Measurements from ENCODE around the gene RPH3AL. TPM values are rescaled to one million over a fixed set of nuclear protein-coding genes. Genes with fewer than 3 reads are reported as not detected.
A peak's percentile ranks its signal among the peaks of the same experiment; 100 is the strongest.

The RPH3AL gene
- total and polyA plus RNA-seq, 10 donors: 4.8 to 182 (median 49.1) TPM

DNA sequence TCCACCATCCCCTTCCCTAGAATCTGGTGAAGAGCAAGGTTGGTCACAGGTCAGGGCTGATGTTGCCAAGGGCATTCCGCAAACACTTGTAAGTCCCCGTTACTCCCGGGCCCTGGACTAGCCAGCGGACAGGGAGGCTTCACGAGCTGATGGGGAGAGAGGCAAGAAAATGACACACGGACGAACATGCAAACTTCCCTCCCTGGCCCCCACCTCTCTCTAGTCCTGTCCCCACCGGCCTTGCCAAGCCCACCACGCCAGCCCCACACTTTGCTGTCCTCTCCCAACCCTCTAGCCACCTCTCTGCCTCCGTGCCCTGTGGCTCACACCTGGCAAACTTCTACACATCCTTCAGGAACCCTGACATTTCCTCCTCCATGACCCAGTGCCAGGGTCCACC lies 54.8 kb downstream of the RPH3AL start:
- Histone ChIP-seq H3K9me3 (no peaks in the 10 kb centered on the region), H3K27ac (no peak overlapping the region), H3K4me3 (no peak overlapping the region), H3K4me1 (peaks cover 0 to 26% (median 9%) of the 10 kb centered on the region in 6 donors), H3K27me3 (replicated peaks in 1 of 7) (no peaks in the 10 kb centered on the region), H3K36me3 (peaks cover 0 to 29% (median 0%) of the 10 kb centered on the region in 6 donors)
- WGBS, 5 donors: 76 to 89% (median 82%) methylated on average over 6 to 10 of the region's 10 CpGs
- intact Hi-C loops (cut with DNase I; ENCODE audit: low total_unique reads): no loop called here
- TF ChIP-seq POLR2A (IDR thresholded peaks at IDR 0.05) (no peak), POLR2AphosphoS5 (IDR thresholded peaks at IDR 0.05) (no peak)
- TF ChIP-seq, protein P1, sequence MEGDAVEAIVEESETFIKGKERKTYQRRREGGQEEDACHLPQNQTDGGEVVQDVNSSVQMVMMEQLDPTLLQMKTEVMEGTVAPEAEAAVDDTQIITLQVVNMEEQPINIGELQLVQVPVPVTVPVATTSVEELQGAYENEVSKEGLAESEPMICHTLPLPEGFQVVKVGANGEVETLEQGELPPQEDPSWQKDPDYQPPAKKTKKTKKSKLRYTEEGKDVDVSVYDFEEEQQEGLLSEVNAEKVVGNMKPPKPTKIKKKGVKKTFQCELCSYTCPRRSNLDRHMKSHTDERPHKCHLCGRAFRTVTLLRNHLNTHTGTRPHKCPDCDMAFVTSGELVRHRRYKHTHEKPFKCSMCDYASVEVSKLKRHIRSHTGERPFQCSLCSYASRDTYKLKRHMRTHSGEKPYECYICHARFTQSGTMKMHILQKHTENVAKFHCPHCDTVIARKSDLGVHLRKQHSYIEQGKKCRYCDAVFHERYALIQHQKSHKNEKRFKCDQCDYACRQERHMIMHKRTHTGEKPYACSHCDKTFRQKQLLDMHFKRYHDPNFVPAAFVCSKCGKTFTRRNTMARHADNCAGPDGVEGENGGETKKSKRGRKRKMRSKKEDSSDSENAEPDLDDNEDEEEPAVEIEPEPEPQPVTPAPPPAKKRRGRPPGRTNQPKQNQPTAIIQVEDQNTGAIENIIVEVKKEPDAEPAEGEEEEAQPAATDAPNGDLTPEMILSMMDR (IDR thresholded peaks at IDR 0.05 in 8 of 11, conservative IDR thresholded peaks at IDR 0.05 in 3 of 11): no peak
- peak; percentile 54 for DNase-seq

DNA sequence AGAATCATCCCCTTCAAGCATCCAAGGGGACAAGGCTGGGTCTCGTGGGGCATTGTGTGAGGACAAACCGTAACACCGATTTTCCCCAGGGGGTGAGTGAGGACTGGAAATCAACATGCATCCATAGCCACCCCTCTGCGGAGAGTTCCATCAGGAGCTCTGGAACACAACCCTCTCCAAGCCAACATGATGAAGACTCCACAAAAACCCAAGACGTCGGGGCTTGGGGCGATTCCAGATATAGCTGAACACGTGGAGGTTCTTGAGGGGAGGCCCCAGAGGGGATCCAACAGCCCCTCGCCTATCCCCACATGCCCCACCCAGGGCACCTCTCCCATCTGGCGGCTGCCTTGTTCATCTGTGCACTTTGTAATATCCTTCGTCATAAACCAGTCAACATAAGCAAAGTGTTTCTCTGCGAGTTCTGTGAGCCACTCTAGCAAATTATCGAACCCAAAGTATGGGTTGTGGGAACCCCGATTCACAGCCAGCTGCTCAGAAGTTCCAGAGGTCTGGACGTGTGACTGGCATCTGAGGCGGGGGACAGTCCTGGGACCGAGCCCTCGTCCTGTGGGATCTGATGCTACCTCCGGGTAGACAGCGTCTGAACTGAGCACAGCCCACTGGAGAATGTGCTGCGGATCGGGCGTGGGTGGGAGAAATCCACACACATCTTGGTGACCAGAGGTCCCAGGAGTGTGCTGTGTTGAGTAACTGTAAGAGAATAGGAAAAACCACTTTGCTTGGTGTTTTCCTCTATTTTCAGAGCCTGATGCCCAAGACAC lies 55.5 kb downstream of the RPH3AL start:
- Histone ChIP-seq H3K4me1 (peaks cover 0 to 26% (median 10%) of the 10 kb centered on the region in 6 donors), H3K4me3 (no peak overlapping the region), H3K27ac (no peak overlapping the region), H3K27me3 (replicated peaks in 1 of 7) (no peaks in the 10 kb centered on the region), H3K36me3 (peaks cover 0 to 25% (median 0%) of the 10 kb centered on the region in 6 donors), H3K9me3 (no peaks in the 10 kb centered on the region)
- TF ChIP-seq, protein P1 (IDR thresholded peaks at IDR 0.05 in 8 of 11, conservative IDR thresholded peaks at IDR 0.05 in 3 of 11): no peak
- TF ChIP-seq POLR2A (IDR thresholded peaks at IDR 0.05) (no peak), POLR2AphosphoS5 (IDR thresholded peaks at IDR 0.05) (no peak)
- WGBS, 5 donors: 86 to 92% (median 91%) methylated on average over 23 of the region's 23 CpGs
- intact Hi-C loops (cut with DNase I; ENCODE audit: low total_unique reads): no loop called here
- peak; percentile 54 for DNase-seq

DNA sequence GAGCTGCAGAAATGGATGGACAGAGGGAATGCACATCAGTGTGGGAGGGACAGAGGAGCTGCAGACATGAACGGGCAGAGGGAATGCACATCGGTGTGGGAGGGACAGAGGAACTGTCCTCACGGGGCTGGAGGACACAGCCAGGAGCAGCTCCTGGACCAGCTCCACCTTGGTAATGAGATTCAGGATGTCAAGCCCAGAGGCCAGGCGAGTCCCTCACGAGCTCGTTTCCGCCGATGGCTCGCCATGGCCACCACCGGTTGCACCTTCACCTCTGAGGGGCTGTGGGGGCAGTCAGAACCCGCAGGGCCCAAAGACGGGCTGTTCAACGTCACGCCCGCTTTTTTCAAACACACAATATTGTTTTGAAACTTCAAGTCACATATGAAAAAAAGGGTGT lies 56.2 kb downstream of the RPH3AL start:
- H3K36me3 ChIP-seq: peaks cover 0 to 18% (median 0%) of the 10 kb centered on the region in 6 donors
- no peaks in the 10 kb centered on the region for H3K9me3 ChIP-seq
- DNase-seq: peak; percentile 41
- H3K27me3 ChIP-seq (replicated peaks in 1 of 7): no peaks in the 10 kb centered on the region
- peaks cover 0 to 28% (median 10%) of the 10 kb centered on the region in 6 donors for H3K4me1 ChIP-seq
- intact Hi-C loops (cut with DNase I; ENCODE audit: low total_unique reads): no loop called here
- H3K27ac ChIP-seq: no peak overlapping the region
- no peak overlapping the region for H3K4me3 ChIP-seq
- TF ChIP-seq POLR2A (IDR thresholded peaks at IDR 0.05): no peak
- TF ChIP-seq POLR2AphosphoS5 (IDR thresholded peaks at IDR 0.05): no peak
- TF ChIP-seq, protein P1 (IDR thresholded peaks at IDR 0.05 in 8 of 11, conservative IDR thresholded peaks at IDR 0.05 in 3 of 11): no peak
- 80 to 91% (median 84%) methylated on average over 13 to 15 of the region's 15 CpGs for WGBS, 5 donors
